Activated CD8-positive, alpha-beta memory T cell treated with anti-CD3 and anti-CD28 coated beads for 36 hours (primary cell): Measurements from ENCODE around the gene FAF1. TPM values are rescaled to one million over a fixed set of nuclear protein-coding genes. Genes with fewer than 3 reads are reported as not detected.

ENCODE experiments used
- CTCF ChIA-PET: fragments of 350-600 bp; sonication (Branson Sonifier 250); formaldehyde crosslinking; loops from one replicate; lab custom pipeline; 2021; ENCODE audit warnings: antibody characterized with exemption; lab: Charles Lee
- POLR2A ChIA-PET: fragments of 350-600 bp; sonication (Branson Sonifier 250); formaldehyde crosslinking; loops from one replicate; lab custom pipeline; 2021; ENCODE audit warnings: antibody characterized with exemption; lab: Charles Lee
- total RNA-seq, 2 experiments: library from RNA; stranded (reverse); gene quantifications; one replicate each; pipeline ENCODE4 v1.2.3, GENCODE V29; 2021

Gene FAF1
- total RNA-seq, 2 experiments from 2014 or later: 79.7 to 86.4 TPM

- POLR2A ChIA-PET: interaction anchor here (0.5 kb wide), 1 partner anchor 19 kb away, joined by 6 read pairs; no protein-coding TSS in a partner anchor
- CTCF ChIA-PET: no interaction called here
Measured at GRCh38 chr1:50644447-50645105, 315.5 kb downstream of the FAF1 start.

- ChIA-PET POLR2A (no interaction called here), CTCF (interaction anchor here (0.7 kb wide), 1 partner anchor 64 kb away, joined by 4 read pairs; no protein-coding TSS in a partner anchor)
Measured at GRCh38 chr1:50637460-50637859, 322.6 kb downstream of the FAF1 start.

- CTCF ChIA-PET: no interaction called here
- POLR2A ChIA-PET: no interaction called here
Measured at GRCh38 chr1:50634251-50634650, 325.8 kb downstream of the FAF1 start.

- ChIA-PET CTCF (no interaction called here), POLR2A (no interaction called here)
Measured at GRCh38 chr1:50633465-50633864, 326.6 kb downstream of the FAF1 start.

- ChIA-PET POLR2A (no interaction called here), CTCF (no interaction called here)
Measured at GRCh38 chr1:50631161-50631560, 328.9 kb downstream of the FAF1 start.

- ChIA-PET POLR2A (no interaction called here), CTCF (no interaction called here)
Measured at GRCh38 chr1:50622259-50622658, 337.8 kb downstream of the FAF1 start.

- CTCF ChIA-PET: no interaction called here
Measured at GRCh38 chr1:50620680-50621329, 339.3 kb downstream of the FAF1 start.

GRCh38 chr1:50615036-50615750 is 344.9 kb downstream of the FAF1 start:
- ChIA-PET CTCF (no interaction called here), POLR2A (no interaction called here)

More at GRCh38 chr1:50620680-50621329, 339.3 kb downstream of the FAF1 start:
- POLR2A ChIA-PET: no interaction called here

- ChIA-PET CTCF (no interaction called here), POLR2A (no interaction called here)
Measured at GRCh38 chr1:50611675-50612074, 348.4 kb downstream of the FAF1 start.

- ChIA-PET POLR2A (interaction anchor here (0.6 kb wide), 1 partner anchor 312 kb away, joined by 5 read pairs; no protein-coding TSS in a partner anchor), CTCF (no interaction called here)
Measured at GRCh38 chr1:50610563-50610962, 349.5 kb downstream of the FAF1 start.

GRCh38 chr1:50609508-50609907 is 350.6 kb downstream of the FAF1 start:
- ChIA-PET POLR2A (no interaction called here), CTCF (no interaction called here)

- CTCF ChIA-PET: no interaction called here
- POLR2A ChIA-PET: no interaction called here
Measured at GRCh38 chr1:50605186-50605875, 354.7 kb downstream of the FAF1 start.

GRCh38 chr1:50604580-50604979 is 355.5 kb downstream of the FAF1 start:
- ChIA-PET POLR2A (no interaction called here), CTCF (no interaction called here)

- CTCF ChIA-PET: no interaction called here
- POLR2A ChIA-PET: no interaction called here
Measured at GRCh38 chr1:50603274-50604271, 356.5 kb downstream of the FAF1 start.

- ChIA-PET POLR2A (no interaction called here), CTCF (no interaction called here)
Measured at GRCh38 chr1:50599546-50599945, 360.5 kb downstream of the FAF1 start.

- ChIA-PET CTCF (no interaction called here), POLR2A (interaction anchor here (0.6 kb wide), 1 partner anchor 160 kb away, joined by 3 read pairs; no protein-coding TSS in a partner anchor)
Measured at GRCh38 chr1:50595874-50596273, 364.2 kb downstream of the FAF1 start.

- CTCF ChIA-PET: no interaction called here
- POLR2A ChIA-PET: no interaction called here
Measured at GRCh38 chr1:50593515-50593914, 366.6 kb downstream of the FAF1 start.

- ChIA-PET POLR2A (no interaction called here), CTCF (no interaction called here)
Measured at GRCh38 chr1:50591598-50591997, 368.5 kb downstream of the FAF1 start.

GRCh38 chr1:50582346-50582745 is 377.7 kb downstream of the FAF1 start:
- POLR2A ChIA-PET: no interaction called here
- CTCF ChIA-PET: no interaction called here
